MG63 (cell line): Measurements from ENCODE around the gene ORM1. TPM values are rescaled to one million over a fixed set of nuclear protein-coding genes. Genes with fewer than 3 reads are reported as not detected.
"Not testable (repeated sequence)": the region's sequence is repeated elsewhere in the genome, so short reads cannot be mapped to it uniquely, and the experiment has no call there.

Source experiments
- DNase-seq: peaks from one replicate; pipeline ENCODE4 v3.0.0-alpha.2; 2020
- H3K27me3 ChIP-seq: fragments of 250-450 bp; sonication (Bioruptor Pico); 2 replicates; pipeline ENCODE4 v1.5.1; 2020; ENCODE audit warnings: mild to moderate bottlenecking, moderate library complexity
- H3K36me3 ChIP-seq: fragments of 250-450 bp; sonication (Bioruptor Pico); 2 replicates; pipeline ENCODE4 v1.5.1; 2020; ENCODE audit warnings: mild to moderate bottlenecking, moderate library complexity
- H3K4me3 ChIP-seq: fragments of 250-450 bp; sonication (Bioruptor Pico); 2 replicates; pipeline ENCODE4 v1.5.1; 2020; ENCODE audit warnings: mild to moderate bottlenecking, moderate library complexity
- H3K9me3 ChIP-seq: fragments of 250-450 bp; sonication (Bioruptor Pico); 2 replicates; pipeline ENCODE4 v1.5.1; 2020; ENCODE audit warnings: mild to moderate bottlenecking, moderate library complexity
- total RNA-seq: library from RNA; depleted of rRNA; stranded (reverse); fragments of >200 nt; shearing (Covaris generic); gene quantifications from 2 replicates; pipeline ENCODE4 v1.2.3, GENCODE V29; 2014; ENCODE audit warnings: low replicate concordance

ORM1 gene
- total RNA-seq, 1 experiment from 2014 or later = not detected

- not testable (repeated sequence) for H3K4me3 ChIP-seq, DNase-seq, H3K27me3 ChIP-seq, H3K36me3 ChIP-seq, H3K9me3 ChIP-seq
Observed at GRCh38 chr9:114328937-114329624, 6.2 kb downstream of the ORM1 start.

GRCh38 chr9:114329625-114330022, 6.7 kb downstream of the ORM1 start, which contains the start of gene ORM2:
Gene ORM2, plus strand, starts transcription at chr9:114329869. Its CDS starts 36 bp downstream, at chr9:114329905.
- not testable (repeated sequence) for H3K4me3 ChIP-seq, H3K9me3 ChIP-seq, H3K27me3 ChIP-seq, DNase-seq, H3K36me3 ChIP-seq

GRCh38 chr9:114330636-114331035, 7.7 kb downstream of the ORM1 start:
- H3K9me3 ChIP-seq = no peaks in the 10 kb centered on the region
- no peak for DNase-seq
- no peak overlapping the region for H3K4me3 ChIP-seq
- no peaks in the 10 kb centered on the region for H3K36me3 ChIP-seq
- no peaks in the 10 kb centered on the region for H3K27me3 ChIP-seq

- not testable (repeated sequence) for H3K27me3 ChIP-seq, H3K4me3 ChIP-seq, DNase-seq, H3K9me3 ChIP-seq, H3K36me3 ChIP-seq
Observed at GRCh38 chr9:114331229-114332195, 8.6 kb downstream of the ORM1 start.

GRCh38 chr9:114332474-114333040, 9.7 kb downstream of the ORM1 start:
- not testable (repeated sequence) for H3K27me3 ChIP-seq, H3K36me3 ChIP-seq, H3K4me3 ChIP-seq, H3K9me3 ChIP-seq, DNase-seq

GRCh38 chr9:114333718-114334117, 10.8 kb downstream of the ORM1 start:
- H3K27me3 ChIP-seq, H3K9me3 ChIP-seq, H3K36me3 ChIP-seq, DNase-seq, H3K4me3 ChIP-seq: not testable (repeated sequence)

GRCh38 chr9:114334490-114334889, 11.6 kb downstream of the ORM1 start:
- Histone ChIP-seq H3K4me3 (no peak overlapping the region), H3K36me3 (no peaks in the 10 kb centered on the region), H3K27me3 (no peaks in the 10 kb centered on the region), H3K9me3 (no peaks in the 10 kb centered on the region)
- no peak for DNase-seq

- H3K27me3 ChIP-seq = no peaks in the 10 kb centered on the region
- no peak for DNase-seq
- no peaks in the 10 kb centered on the region for H3K9me3 ChIP-seq
- no peaks in the 10 kb centered on the region for H3K36me3 ChIP-seq
- H3K4me3 ChIP-seq = no peak overlapping the region
Observed at GRCh38 chr9:114335745-114336144, 12.8 kb downstream of the ORM1 start.

GRCh38 chr9:114336157-114336556, 13.3 kb downstream of the ORM1 start:
- no peak overlapping the region for H3K4me3 ChIP-seq
- no peaks in the 10 kb centered on the region for H3K27me3 ChIP-seq
- no peaks in the 10 kb centered on the region for H3K36me3 ChIP-seq
- H3K9me3 ChIP-seq = no peaks in the 10 kb centered on the region
- no peak for DNase-seq

- no peaks in the 10 kb centered on the region for H3K36me3 ChIP-seq
- H3K9me3 ChIP-seq = no peaks in the 10 kb centered on the region
- no peak overlapping the region for H3K4me3 ChIP-seq
- DNase-seq = no peak
- H3K27me3 ChIP-seq = no peaks in the 10 kb centered on the region
Observed at GRCh38 chr9:114336699-114337395, 13.9 kb downstream of the ORM1 start.

- Histone ChIP-seq H3K9me3 (no peaks in the 10 kb centered on the region), H3K4me3 (no peak overlapping the region), H3K36me3 (no peaks in the 10 kb centered on the region), H3K27me3 (no peaks in the 10 kb centered on the region)
- no peak for DNase-seq
Observed at GRCh38 chr9:114338187-114338586, 15.3 kb downstream of the ORM1 start.

GRCh38 chr9:114339130-114339908, 16.4 kb downstream of the ORM1 start:
- Histone ChIP-seq H3K27me3 (no peaks in the 10 kb centered on the region), H3K9me3 (no peaks in the 10 kb centered on the region), H3K36me3 (no peaks in the 10 kb centered on the region), H3K4me3 (no peak overlapping the region)
- peak; percentile 48 for DNase-seq

GRCh38 chr9:114341152-114341830, 18.4 kb downstream of the ORM1 start:
- Histone ChIP-seq H3K27me3 (no peaks in the 10 kb centered on the region), H3K36me3 (no peaks in the 10 kb centered on the region), H3K9me3 (no peaks in the 10 kb centered on the region), H3K4me3 (no peak overlapping the region)
- DNase-seq = no peak

- Histone ChIP-seq H3K4me3 (no peak overlapping the region), H3K9me3 (no peaks in the 10 kb centered on the region), H3K27me3 (no peaks in the 10 kb centered on the region), H3K36me3 (no peaks in the 10 kb centered on the region)
- no peak for DNase-seq
Observed at GRCh38 chr9:114341991-114342390, 19.1 kb downstream of the ORM1 start.

- H3K9me3 ChIP-seq = no peaks in the 10 kb centered on the region
- no peak overlapping the region for H3K4me3 ChIP-seq
- H3K36me3 ChIP-seq = no peaks in the 10 kb centered on the region
- no peaks in the 10 kb centered on the region for H3K27me3 ChIP-seq
- DNase-seq = no peak
Observed at GRCh38 chr9:114342755-114343440, 20.0 kb downstream of the ORM1 start.
